GM13976 (cell line): Measurements from ENCODE around the gene SSNA1.

Source experiments
- DNase-seq: peaks from one replicate; pipeline ENCODE4 v3.0.0; 2012; ENCODE audit warnings: low spot score
- in situ Hi-C: fragments of 300-500 bp; cut with MboI; formaldehyde crosslinking; loops from one replicate; pipeline ENCODE4 v1.12.0; 2022; ENCODE audit warnings: low sequenced_read_pairs, mixed read lengths, inconsistent platforms; ENCODE audit not compliant: unreplicated experiment
- TF ChIP-seq, protein P1 (sequence below): IDR thresholded peaks from 2 replicates; pipeline ENCODE4 v1.5.1; 2012; ENCODE audit warnings: borderline replicate concordance, mild to moderate bottlenecking; ENCODE audit not compliant: insufficient read depth; ENCODE audit errors: extremely low read depth, missing control alignments, control extremely low read depth

The SSNA1 gene

DNA sequence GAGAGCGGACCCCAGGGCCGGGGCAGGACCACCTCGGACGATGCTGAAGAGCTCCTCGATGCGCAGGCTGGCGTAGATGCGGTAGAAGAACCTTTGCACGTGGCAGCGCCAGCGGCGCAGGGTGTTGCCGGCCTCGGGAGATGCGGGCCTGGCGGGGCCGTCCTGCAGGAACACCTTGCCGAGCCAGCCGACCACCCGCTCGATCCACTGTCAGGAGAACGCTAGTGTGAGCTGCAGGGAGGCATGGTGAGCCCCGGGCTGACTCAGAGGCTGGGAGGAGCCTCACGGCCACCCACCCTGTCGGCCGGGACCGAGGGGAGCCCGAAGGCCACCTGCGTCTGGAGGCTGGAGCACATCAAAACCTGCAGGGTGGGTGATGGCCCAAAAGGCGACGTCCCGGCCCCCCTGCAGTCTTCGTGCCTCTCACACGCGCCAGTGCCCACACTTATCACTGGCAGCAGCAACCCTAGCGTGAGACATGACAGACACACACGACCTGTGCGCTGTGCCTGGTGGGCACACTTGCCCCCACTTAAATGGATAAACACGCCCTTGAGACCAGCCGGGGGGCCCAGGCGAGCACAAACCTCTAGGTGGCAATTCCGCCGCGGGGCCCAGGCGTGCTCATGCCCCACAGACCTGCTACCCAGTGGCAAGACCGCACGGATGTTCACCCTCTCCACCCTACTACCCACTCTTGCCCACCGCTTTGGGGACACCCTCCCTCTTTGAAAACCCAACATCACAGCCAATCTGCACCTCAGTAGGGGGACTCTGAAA lies 3.4 kb upstream of the SSNA1 start:
- in situ Hi-C loops: no loop called here
- TF ChIP-seq, protein P1, sequence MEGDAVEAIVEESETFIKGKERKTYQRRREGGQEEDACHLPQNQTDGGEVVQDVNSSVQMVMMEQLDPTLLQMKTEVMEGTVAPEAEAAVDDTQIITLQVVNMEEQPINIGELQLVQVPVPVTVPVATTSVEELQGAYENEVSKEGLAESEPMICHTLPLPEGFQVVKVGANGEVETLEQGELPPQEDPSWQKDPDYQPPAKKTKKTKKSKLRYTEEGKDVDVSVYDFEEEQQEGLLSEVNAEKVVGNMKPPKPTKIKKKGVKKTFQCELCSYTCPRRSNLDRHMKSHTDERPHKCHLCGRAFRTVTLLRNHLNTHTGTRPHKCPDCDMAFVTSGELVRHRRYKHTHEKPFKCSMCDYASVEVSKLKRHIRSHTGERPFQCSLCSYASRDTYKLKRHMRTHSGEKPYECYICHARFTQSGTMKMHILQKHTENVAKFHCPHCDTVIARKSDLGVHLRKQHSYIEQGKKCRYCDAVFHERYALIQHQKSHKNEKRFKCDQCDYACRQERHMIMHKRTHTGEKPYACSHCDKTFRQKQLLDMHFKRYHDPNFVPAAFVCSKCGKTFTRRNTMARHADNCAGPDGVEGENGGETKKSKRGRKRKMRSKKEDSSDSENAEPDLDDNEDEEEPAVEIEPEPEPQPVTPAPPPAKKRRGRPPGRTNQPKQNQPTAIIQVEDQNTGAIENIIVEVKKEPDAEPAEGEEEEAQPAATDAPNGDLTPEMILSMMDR: no peak
- DNase-seq: no peak

DNA sequence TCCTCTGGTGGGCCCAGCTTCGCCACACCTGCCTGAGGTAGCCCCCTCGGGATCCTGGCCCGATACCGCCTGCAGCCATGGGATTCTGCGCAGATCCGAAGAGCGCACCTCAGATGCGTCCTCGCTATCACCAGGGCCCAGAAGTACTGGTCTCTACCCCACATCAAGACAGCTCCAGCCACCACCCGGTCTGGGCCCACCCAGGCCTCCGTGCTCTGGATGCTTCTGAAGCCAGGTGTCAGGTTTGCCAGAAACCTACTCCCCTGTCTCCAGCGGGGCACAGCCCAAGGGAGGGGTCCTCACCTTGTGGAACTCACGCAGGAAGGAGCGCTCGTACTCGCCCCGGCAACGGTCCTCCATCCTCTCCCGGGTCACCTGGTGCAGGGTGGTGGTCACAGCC lies 2.6 kb upstream of the SSNA1 start:
- TF ChIP-seq, protein P1: no peak
- DNase-seq: no peak
- in situ Hi-C loops: no loop called here

DNA sequence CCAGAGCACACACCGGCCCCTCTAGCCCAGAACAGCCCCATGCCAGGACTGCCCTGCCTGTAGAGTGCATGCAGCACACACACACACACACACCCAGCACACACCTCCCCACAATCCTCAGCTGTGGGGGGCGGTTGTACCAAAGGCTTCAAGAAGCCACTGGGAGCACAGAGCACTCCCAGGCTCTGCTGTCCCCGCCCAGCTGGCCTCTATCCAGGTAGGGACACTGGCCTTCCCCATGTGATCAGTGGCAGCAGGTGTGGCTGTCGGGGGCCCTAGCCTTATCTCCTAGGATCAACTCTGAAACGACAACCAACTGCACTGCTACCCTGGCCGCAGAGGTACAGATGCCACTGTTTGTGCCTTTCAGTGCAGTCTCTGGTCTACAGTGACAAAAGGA lies 2.1 kb upstream of the SSNA1 start:
- DNase-seq: no peak
- in situ Hi-C loops: no loop called here
- TF ChIP-seq, protein P1: no peak

DNA sequence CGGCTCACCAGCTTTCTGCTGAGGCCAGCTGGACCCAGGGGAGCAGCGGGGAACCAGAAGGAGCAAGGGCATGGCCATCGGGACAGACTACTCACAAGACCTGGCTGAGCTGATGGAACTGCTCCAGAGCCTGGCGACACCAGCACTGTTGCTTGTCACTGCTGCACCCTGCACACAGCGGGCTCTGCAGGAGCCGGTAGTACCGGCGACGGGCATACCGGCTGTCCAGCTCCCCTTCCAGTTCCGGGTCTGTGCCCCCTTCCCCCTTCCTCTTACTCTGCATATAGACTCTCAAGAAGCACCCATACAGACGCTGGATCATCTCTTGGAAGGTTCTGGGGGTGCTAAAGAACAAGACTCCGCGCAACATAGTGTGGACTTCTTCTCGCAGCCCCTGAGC lies 1.1 kb upstream of the SSNA1 start:
- TF ChIP-seq, protein P1: no peak
- in situ Hi-C loops: no loop called here
- no peak for DNase-seq

DNA sequence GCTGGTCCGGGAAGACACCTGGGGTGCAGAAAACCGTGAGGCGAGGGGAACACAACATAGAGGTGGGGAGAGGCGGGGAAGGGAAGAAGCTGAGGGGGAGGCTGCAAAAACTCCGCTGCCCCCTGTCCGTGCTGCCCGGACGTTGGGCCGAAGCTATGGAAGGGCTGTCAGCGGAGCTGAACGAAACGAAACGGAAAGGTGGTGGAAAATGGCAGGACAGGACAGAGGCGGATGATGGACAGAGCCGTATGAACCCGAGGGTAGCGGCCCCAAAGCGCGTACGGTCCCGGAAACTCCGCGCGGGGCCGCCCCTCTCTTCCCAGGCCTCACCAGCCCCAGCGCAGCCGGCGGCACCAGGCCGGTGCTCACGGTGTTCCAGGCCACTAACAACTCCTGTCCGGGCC lies 388 bp upstream of the SSNA1 start:
- no peak for DNase-seq
- in situ Hi-C loops: no loop called here
- TF ChIP-seq, protein P1: no peak

DNA sequence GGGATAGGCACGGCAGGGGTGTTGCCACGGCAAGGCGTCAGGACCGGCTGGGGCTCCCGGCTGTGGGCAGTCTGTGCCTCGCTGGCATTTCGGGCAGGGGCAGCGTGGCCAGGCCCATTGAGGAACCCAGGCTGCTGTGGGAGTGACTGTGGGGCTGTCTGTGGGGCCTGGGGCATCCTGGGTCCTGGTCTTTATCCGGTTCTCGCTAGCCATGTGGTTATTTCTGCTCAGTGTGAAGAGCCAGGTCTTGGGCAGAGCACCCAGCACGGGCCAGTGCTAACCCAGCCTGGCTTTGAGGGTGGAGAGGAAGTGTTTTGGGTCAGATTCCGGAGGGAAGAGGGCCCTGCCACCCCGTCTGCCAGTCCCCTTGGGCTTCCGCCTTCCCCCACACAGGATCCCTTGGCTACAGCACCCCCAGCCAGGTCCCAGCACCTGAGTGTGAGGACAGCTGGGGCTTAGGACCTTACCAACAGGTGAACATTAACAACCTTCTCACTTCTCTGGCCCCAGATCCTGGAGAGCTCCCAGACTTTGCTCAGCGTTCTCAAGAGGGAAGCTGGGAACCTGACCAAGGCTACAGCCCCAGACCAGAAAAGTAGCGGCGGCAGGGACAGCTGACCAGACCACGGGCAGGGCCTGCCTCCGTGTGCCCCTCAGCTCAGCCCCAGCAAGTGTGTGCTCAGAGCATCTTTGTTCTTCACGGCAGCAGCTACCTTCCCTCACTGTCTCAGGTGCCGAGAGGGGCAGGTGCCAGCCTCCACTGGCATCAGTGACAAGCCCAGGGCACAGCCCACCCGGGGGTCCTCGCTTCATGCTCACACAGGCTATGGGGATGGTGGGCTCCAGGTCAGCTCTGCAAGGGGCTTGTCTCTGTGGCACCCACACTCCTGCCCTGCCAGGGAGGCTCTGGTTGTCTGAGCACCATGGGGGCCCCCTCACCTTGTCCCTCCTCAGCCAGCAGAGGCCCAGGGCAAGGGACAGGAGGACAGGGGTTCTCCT lies 1.1 kb downstream of the SSNA1 start:
- in situ Hi-C loops: no loop called here
- TF ChIP-seq, protein P1: no peak
- DNase-seq: no peak
